HEK293 (cell line): ENCODE results near the gene SBF1.

Source experiments
- CTCF ChIA-PET: fragments of 350-600 bp; formaldehyde crosslinking; extraction: SDS; loops from one replicate; lab custom pipeline; 2021; ENCODE audit warnings: antibody characterized with exemption; lab: Yijun Ruan, JAX
- POLR2A ChIA-PET: fragments of 300-600 bp; formaldehyde crosslinking; extraction: SDS; loops from one replicate; lab custom pipeline; 2020; ENCODE audit warnings: antibody characterized with exemption, inconsistent platforms; lab: Yijun Ruan, JAX
- H3K27ac ChIP-seq: fragments of 200-500 bp; sonication (Bioruptor generic); 2 replicates; pipeline ENCODE4 v1.5.1; 2014; ENCODE audit warnings: low read depth, low read length, control low read depth, inconsistent platforms; ENCODE audit errors: extremely low read depth
- H3K36me3 ChIP-seq, 2 experiments: fragments of 200-500 bp in 1 of 2; sonication (Bioruptor generic) in 1 of 2; 1 replicate in 1 of 2; 2 replicates in 1 of 2; pipeline ENCODE4 v1.5.1; 2014 to 2017; ENCODE audit warnings: inconsistent platforms in 2 of 2, low read length in 2 of 2; ENCODE audit not compliant: control insufficient read depth in 2 of 2, insufficient read depth in 1 of 2
- H3K4me1 ChIP-seq: fragments of 200-500 bp; sonication (Bioruptor generic); 2 replicates; pipeline ENCODE4 v1.5.1; 2014; ENCODE audit warnings: mild to moderate bottlenecking, low read length, inconsistent platforms; ENCODE audit not compliant: control insufficient read depth, insufficient read depth
- H3K4me3 ChIP-seq: 2 replicates; pipeline ENCODE4 v1.5.1; 2011; ENCODE audit warnings: low read depth, mild to moderate bottlenecking, control low read depth, low read length, moderate library complexity
- H3K9me3 ChIP-seq: fragments of 200-500 bp; sonication (Bioruptor generic); 2 replicates; pipeline ENCODE4 v1.5.1; 2014; ENCODE audit warnings: low read depth, low read length, inconsistent platforms; ENCODE audit not compliant: control insufficient read depth, insufficient read depth
- GLIS1 ChIP-seq: fragments of 450-650 bp; formaldehyde crosslinking; IDR thresholded peaks from 2 replicates; pipeline ENCODE4 v1.5.1; 2016; ENCODE audit warnings: missing biosample characterization, missing genetic modification characterization
- GLIS2 ChIP-seq: fragments of 450-650 bp; formaldehyde crosslinking; IDR thresholded peaks from 2 replicates; pipeline ENCODE4 v1.5.1; 2016; ENCODE audit warnings: missing biosample characterization, missing genetic modification characterization
- KLF1 ChIP-seq: fragments of 450-650 bp; formaldehyde crosslinking; IDR thresholded peaks from 2 replicates; pipeline ENCODE4 v1.5.1; 2016; ENCODE audit warnings: missing biosample characterization, missing genetic modification characterization
- KLF16 ChIP-seq: fragments of 450-650 bp; formaldehyde crosslinking; IDR thresholded peaks from 2 replicates; pipeline ENCODE4 v1.5.1; 2017; ENCODE audit warnings: missing biosample characterization, missing genetic modification characterization
- SP3 ChIP-seq: fragments of 450-650 bp; formaldehyde crosslinking; IDR thresholded peaks from 2 replicates; pipeline ENCODE4 v1.5.1; 2016; ENCODE audit warnings: missing biosample characterization, missing genetic modification characterization
- ZBTB17 ChIP-seq: fragments of 450-650 bp; formaldehyde crosslinking; IDR thresholded peaks from 2 replicates; pipeline ENCODE4 v1.5.1; 2016; ENCODE audit warnings: missing biosample characterization, missing genetic modification characterization
- ZBTB20 ChIP-seq: fragments of 450-650 bp; formaldehyde crosslinking; IDR thresholded peaks from 2 replicates; pipeline ENCODE4 v1.5.1; 2016; ENCODE audit warnings: missing biosample characterization, missing genetic modification characterization
- ZIC2 ChIP-seq: fragments of 450-650 bp; formaldehyde crosslinking; IDR thresholded peaks from 2 replicates; pipeline ENCODE4 v1.5.1; 2016; ENCODE audit warnings: missing biosample characterization, missing genetic modification characterization
- ZNF10 ChIP-seq: fragments of 450-650 bp; formaldehyde crosslinking; IDR thresholded peaks from 2 replicates; pipeline ENCODE4 v1.5.1; 2017; ENCODE audit warnings: missing biosample characterization, missing genetic modification characterization
- ZNF24 ChIP-seq: fragments of 450-650 bp; formaldehyde crosslinking; IDR thresholded peaks from 2 replicates; pipeline ENCODE4 v1.5.1; 2016; ENCODE audit warnings: missing biosample characterization, missing genetic modification characterization
- ZNF324 ChIP-seq: fragments of 450-650 bp; formaldehyde crosslinking; IDR thresholded peaks from 2 replicates; pipeline ENCODE4 v1.5.1; 2016; ENCODE audit warnings: missing biosample characterization, missing genetic modification characterization
- ZNF366 ChIP-seq: fragments of 450-650 bp; formaldehyde crosslinking; conservative IDR thresholded peaks from 2 replicates; pipeline ENCODE4 v1.5.1; 2016; ENCODE audit warnings: missing biosample characterization, missing genetic modification characterization
- ZNF600 ChIP-seq: fragments of 450-650 bp; formaldehyde crosslinking; IDR thresholded peaks from 2 replicates; pipeline ENCODE4 v1.5.1; 2016; ENCODE audit warnings: missing biosample characterization, missing genetic modification characterization
- ZNF610 ChIP-seq: fragments of 450-650 bp; formaldehyde crosslinking; IDR thresholded peaks from 2 replicates; pipeline ENCODE4 v1.5.1; 2016; ENCODE audit warnings: missing biosample characterization, missing genetic modification characterization, borderline replicate concordance
- ZNF654 ChIP-seq: fragments of 450-650 bp; formaldehyde crosslinking; IDR thresholded peaks from 2 replicates; pipeline ENCODE4 v1.5.1; 2016; ENCODE audit warnings: low read depth, missing biosample characterization, missing genetic modification characterization
- ZNF76 ChIP-seq: fragments of 450-650 bp; formaldehyde crosslinking; IDR thresholded peaks from 2 replicates; pipeline ENCODE4; 2016; ENCODE audit warnings: low read depth, missing biosample characterization, missing genetic modification characterization, borderline replicate concordance
- ZNF830 ChIP-seq: fragments of 450-650 bp; IDR thresholded peaks from 2 replicates; pipeline ENCODE4 v1.5.0; 2018; ENCODE audit warnings: missing biosample characterization, missing genetic modification characterization, low read depth, mild to moderate bottlenecking, moderate library complexity
- TF ChIP-seq, protein P1 (sequence below): fragments of 450-650 bp; formaldehyde crosslinking; IDR thresholded peaks from 2 replicates; pipeline ENCODE4 v1.5.1; 2016; ENCODE audit warnings: missing biosample characterization, missing genetic modification characterization, low read depth
- TF ChIP-seq, protein P2 (sequence below): fragments of 450-650 bp; formaldehyde crosslinking; IDR thresholded peaks from 2 replicates; pipeline ENCODE4 v1.5.1; 2016; ENCODE audit warnings: missing biosample characterization, missing genetic modification characterization
- TF ChIP-seq, protein P3 (sequence below): fragments of 450-650 bp; formaldehyde crosslinking; IDR thresholded peaks from 2 replicates; pipeline ENCODE4 v1.5.1; 2016; ENCODE audit warnings: missing biosample characterization, missing genetic modification characterization
- TF ChIP-seq, protein P4 (sequence below): fragments of 450-650 bp; formaldehyde crosslinking; IDR thresholded peaks from 2 replicates; pipeline ENCODE4 v1.5.1; 2016; ENCODE audit warnings: missing biosample characterization, missing genetic modification characterization
- TF ChIP-seq, protein P5 (sequence below): fragments of 450-650 bp; formaldehyde crosslinking; IDR thresholded peaks from 2 replicates; pipeline ENCODE4 v1.5.1; 2017; ENCODE audit warnings: missing biosample characterization, mild to moderate bottlenecking, missing genetic modification characterization, moderate library complexity
- TF ChIP-seq, protein P6 (sequence below): fragments of 450-650 bp; formaldehyde crosslinking; IDR thresholded peaks from 2 replicates; pipeline ENCODE4 v1.5.1; 2016; ENCODE audit warnings: missing biosample characterization, missing genetic modification characterization
- TF ChIP-seq, protein P7 (sequence below): fragments of 450-650 bp; formaldehyde crosslinking; IDR thresholded peaks from 2 replicates; pipeline ENCODE4 v1.5.1; 2016; ENCODE audit warnings: missing biosample characterization, missing genetic modification characterization

Gene SBF1

DNA sequence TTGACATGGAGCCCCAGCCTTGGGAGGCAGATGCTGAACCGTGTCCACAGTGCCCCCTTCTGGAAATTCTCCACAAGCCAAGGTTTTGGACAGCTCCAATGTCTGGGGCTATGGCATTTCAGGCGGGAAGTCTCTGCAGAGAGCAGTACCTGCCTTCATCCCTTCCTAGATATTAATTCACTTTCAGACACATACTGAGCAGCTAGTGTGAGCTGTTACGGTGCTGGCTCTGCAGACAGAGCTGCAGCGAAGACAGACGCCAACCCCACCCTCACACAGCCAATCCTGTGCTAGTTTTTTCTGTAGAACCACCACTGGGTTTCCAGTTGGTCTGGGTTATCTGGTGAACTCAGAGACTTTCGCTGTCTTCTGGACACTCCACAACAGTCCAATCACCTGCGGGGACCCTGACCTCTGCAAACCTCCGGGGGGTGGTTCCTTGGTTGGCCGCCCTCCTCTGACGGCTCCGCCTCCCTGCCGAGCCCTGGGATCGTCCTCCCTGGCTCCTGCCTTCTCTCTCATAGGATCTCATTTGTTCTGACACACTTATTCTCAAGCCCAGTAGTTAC lies 23.6 kb upstream of the SBF1 start (continued):
- TF ChIP-seq ZNF324 (no peak), ZNF366 (tag by site-specific recombination) (0 out of 2 replicates have a peak, but pooled peaks have one; percentile 34), ZNF830 (tag by site-specific recombination) (no peak), ZNF610 (tag by site-specific recombination) (no peak), ZIC2 (tag by site-specific recombination) (peak; percentile 40; the same call in 1 of the 2 replicates), ZBTB17 (tag by site-specific recombination) (peak; percentile 86), ZNF654 (tag by site-specific recombination) (peak; percentile 88), KLF1 (tag by site-specific recombination) (peak; percentile 31; the same call in 1 of the 2 replicates), ZNF24 (tag by site-specific recombination) (0 out of 2 replicates have a peak, but pooled peaks have one; percentile 48), ZNF600 (tag by site-specific recombination) (peak; percentile 78), GLIS1 (tag by site-specific recombination) (peak; percentile 81), ZNF10 (tag by site-specific recombination) (no peak), ZBTB20 (tag by site-specific recombination) (peak; percentile 81), SP3 (tag by site-specific recombination) (peak; percentile 63)
- TF ChIP-seq, protein P1, sequence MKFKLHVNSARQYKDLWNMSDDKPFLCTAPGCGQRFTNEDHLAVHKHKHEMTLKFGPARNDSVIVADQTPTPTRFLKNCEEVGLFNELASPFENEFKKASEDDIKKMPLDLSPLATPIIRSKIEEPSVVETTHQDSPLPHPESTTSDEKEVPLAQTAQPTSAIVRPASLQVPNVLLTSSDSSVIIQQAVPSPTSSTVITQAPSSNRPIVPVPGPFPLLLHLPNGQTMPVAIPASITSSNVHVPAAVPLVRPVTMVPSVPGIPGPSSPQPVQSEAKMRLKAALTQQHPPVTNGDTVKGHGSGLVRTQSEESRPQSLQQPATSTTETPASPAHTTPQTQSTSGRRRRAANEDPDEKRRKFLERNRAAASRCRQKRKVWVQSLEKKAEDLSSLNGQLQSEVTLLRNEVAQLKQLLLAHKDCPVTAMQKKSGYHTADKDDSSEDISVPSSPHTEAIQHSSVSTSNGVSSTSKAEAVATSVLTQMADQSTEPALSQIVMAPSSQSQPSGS: no peak
- TF ChIP-seq, protein P2, sequence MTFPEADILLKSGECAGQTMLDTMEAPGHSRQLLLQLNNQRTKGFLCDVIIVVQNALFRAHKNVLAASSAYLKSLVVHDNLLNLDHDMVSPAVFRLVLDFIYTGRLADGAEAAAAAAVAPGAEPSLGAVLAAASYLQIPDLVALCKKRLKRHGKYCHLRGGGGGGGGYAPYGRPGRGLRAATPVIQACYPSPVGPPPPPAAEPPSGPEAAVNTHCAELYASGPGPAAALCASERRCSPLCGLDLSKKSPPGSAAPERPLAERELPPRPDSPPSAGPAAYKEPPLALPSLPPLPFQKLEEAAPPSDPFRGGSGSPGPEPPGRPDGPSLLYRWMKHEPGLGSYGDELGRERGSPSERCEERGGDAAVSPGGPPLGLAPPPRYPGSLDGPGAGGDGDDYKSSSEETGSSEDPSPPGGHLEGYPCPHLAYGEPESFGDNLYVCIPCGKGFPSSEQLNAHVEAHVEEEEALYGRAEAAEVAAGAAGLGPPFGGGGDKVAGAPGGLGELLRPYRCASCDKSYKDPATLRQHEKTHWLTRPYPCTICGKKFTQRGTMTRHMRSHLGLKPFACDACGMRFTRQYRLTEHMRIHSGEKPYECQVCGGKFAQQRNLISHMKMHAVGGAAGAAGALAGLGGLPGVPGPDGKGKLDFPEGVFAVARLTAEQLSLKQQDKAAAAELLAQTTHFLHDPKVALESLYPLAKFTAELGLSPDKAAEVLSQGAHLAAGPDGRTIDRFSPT: no peak
- TF ChIP-seq, protein P3, sequence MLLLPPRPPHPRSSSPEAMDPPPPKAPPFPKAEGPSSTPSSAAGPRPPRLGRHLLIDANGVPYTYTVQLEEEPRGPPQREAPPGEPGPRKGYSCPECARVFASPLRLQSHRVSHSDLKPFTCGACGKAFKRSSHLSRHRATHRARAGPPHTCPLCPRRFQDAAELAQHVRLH: peak; percentile 18; the same call in 1 of the 2 replicates
- TF ChIP-seq, protein P4, sequence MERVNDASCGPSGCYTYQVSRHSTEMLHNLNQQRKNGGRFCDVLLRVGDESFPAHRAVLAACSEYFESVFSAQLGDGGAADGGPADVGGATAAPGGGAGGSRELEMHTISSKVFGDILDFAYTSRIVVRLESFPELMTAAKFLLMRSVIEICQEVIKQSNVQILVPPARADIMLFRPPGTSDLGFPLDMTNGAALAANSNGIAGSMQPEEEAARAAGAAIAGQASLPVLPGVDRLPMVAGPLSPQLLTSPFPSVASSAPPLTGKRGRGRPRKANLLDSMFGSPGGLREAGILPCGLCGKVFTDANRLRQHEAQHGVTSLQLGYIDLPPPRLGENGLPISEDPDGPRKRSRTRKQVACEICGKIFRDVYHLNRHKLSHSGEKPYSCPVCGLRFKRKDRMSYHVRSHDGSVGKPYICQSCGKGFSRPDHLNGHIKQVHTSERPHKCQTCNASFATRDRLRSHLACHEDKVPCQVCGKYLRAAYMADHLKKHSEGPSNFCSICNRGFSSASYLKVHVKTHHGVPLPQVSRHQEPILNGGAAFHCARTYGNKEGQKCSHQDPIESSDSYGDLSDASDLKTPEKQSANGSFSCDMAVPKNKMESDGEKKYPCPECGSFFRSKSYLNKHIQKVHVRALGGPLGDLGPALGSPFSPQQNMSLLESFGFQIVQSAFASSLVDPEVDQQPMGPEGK (tag by site-specific recombination): peak; percentile 46; the same call in 1 of the 2 replicates
- TF ChIP-seq, protein P5, sequence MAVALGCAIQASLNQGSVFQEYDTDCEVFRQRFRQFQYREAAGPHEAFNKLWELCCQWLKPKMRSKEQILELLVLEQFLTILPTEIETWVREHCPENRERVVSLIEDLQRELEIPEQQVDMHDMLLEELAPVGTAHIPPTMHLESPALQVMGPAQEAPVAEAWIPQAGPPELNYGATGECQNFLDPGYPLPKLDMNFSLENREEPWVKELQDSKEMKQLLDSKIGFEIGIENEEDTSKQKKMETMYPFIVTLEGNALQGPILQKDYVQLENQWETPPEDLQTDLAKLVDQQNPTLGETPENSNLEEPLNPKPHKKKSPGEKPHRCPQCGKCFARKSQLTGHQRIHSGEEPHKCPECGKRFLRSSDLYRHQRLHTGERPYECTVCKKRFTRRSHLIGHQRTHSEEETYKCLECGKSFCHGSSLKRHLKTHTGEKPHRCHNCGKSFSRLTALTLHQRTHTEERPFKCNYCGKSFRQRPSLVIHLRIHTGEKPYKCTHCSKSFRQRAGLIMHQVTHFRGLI (tag by site-specific recombination): peak; percentile 84

DNA sequence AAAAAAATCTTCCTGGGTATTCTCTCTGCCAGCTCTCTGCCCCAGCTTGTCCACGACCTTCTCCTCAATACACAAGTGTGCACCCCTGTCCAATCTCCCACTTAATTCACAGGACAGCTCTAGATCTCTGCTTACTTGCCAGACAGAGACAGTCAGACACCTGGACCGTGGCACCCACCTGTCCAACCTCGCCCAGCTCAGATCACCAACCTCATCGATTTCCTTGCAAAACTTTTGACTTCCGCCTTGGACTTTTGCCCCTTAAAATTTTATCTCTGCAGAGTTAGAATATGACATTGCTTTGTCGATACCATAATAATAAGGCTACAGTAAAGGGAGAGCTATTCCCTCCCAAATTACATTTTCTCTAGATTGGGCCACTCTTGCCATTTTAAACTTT lies 22.3 kb upstream of the SBF1 start:
- ChIA-PET CTCF (interaction anchor here (0.6 to 3.7 kb wide), 15 partner anchors 9 to 343 kb away, joined by 3 to 24 read pairs (median 6); partner anchors contain the start of genes MIOX, SCO2 and SYCE3), POLR2A (interaction anchor here (0.7 to 3.8 kb wide), 8 partner anchors 10 to 116 kb away, joined by 3 to 33 read pairs (median 7); partner anchors contain the start of genes LMF2, MIOX, NCAPH2 and SCO2)
- Histone ChIP-seq H3K9me3 (no peaks in the 10 kb centered on the region), H3K4me3 (no peak overlapping the region), H3K27ac (no peak overlapping the region), H3K36me3 (peaks cover 0 to 1% of the 10 kb centered on the region in 2 experiments; a peak in 1 of 3 replicates), H3K4me1 (no peaks in the 10 kb centered on the region)
- TF ChIP-seq, protein P6, sequence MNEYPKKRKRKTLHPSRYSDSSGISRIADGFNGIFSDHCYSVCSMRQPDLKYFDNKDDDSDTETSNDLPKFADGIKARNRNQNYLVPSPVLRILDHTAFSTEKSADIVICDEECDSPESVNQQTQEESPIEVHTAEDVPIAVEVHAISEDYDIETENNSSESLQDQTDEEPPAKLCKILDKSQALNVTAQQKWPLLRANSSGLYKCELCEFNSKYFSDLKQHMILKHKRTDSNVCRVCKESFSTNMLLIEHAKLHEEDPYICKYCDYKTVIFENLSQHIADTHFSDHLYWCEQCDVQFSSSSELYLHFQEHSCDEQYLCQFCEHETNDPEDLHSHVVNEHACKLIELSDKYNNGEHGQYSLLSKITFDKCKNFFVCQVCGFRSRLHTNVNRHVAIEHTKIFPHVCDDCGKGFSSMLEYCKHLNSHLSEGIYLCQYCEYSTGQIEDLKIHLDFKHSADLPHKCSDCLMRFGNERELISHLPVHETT (tag by site-specific recombination): no peak
- TF ChIP-seq KLF16 (tag by site-specific recombination) (no peak), ZNF76 (tag by site-specific recombination) (no peak), GLIS2 (tag by site-specific recombination) (no peak)
- TF ChIP-seq, protein P5 (tag by site-specific recombination): no peak
- TF ChIP-seq, protein P7, sequence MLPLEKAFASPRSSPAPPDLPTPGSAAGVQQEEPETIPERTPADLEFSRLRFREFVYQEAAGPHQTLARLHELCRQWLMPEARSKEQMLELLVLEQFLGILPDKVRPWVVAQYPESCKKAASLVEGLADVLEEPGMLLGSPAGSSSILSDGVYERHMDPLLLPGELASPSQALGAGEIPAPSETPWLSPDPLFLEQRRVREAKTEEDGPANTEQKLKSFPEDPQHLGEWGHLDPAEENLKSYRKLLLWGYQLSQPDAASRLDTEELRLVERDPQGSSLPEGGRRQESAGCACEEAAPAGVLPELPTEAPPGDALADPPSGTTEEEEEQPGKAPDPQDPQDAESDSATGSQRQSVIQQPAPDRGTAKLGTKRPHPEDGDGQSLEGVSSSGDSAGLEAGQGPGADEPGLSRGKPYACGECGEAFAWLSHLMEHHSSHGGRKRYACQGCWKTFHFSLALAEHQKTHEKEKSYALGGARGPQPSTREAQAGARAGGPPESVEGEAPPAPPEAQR: no peak
